HUDEP-2 (cell line): ENCODE results near the gene PUS7.
"Not testable (repeated sequence)": the region's sequence is repeated elsewhere in the genome, so short reads cannot be mapped to it uniquely, and the experiment has no call there.

Source experiments
- DNase-seq, 76 experiments: peaks; one replicate each; lab custom pipeline; 2025; ENCODE audit not compliant: unreplicated experiment in 76 of 76; lab: John Stamatoyannopoulos, UW

PUS7 gene

DNA sequence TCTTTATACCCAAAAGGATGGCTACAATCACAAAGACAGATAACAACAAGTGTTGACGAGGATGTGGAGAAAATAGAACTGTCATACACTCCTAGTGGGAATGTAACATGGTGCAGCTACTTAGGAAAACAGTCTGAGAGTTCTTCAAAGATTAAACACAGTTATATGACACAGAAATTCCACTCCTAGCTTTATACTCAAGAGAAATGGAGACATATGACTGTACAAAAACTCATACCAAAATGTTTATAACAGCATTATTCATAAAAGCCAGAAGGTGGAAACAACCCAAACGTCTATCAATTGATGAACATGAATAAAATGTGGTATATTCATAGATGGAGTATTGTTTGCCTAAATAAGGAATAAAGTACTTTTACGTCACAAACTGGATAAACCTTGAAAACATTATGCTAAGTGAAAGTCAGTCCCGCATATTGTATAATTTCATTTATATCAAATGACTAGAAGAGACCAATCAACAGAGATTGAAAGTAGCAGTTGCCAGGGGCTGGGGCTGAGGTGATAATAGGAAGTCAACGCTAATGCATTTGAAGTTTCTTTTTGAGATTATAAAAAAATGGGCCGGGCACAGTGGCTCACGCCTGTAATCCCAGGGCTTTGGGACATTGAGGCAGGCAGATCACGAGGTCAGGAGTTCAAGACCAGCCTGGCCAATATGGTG, 71.8 kb downstream of the PUS7 start:
- DNase-seq, result no peak

DNA sequence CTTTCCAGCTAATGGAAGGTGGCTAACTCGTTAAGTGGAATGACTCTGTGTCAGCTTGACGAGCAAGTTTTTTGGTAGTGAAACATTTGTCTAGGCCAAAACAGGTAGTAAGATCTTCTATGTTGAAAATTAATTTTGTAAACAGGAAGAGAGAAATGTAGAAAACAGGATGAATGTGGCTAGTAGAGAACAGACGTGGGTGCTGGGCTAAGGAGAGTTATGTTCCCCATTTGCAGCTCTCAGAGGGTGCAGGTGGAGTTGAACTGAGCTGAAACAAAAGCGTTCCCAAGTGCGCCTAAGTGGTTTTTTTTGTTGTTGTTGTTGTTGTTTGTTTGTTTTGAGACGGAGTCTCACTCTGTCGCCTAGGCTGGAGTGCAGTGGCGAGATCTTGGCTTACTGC, 73.9 kb downstream of the PUS7 start:
- DNase-seq, result no peak

DNA sequence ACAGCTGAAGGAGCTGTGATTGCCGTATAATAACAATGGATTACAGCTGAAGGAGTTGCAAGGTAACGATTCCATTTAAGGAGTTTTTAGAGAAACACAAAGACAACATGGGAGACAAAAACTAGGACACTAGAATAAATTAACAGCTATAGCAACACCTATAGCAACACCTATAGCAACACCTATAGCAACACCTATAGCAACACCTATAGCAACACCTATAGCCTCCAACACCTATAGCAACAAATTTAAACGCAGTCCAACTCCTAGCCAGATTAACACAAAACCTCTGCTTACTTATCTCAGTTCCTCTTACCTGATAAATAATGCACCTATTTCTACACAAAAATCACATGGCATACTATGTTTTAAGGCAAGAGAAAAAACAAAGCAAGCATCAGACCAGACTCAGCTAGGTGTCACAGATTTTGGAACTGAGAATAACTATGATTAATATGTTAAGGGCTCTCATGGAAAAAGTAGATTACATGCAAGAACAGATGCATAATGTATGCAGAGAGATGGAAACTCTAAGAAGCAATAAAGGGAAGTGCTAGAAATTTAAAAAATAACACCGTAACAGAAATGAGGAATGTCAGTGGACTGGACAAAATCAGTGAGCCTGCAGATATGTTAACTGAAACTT, 77.6 kb downstream of the PUS7 start:
- DNase-seq, result no peak

DNA sequence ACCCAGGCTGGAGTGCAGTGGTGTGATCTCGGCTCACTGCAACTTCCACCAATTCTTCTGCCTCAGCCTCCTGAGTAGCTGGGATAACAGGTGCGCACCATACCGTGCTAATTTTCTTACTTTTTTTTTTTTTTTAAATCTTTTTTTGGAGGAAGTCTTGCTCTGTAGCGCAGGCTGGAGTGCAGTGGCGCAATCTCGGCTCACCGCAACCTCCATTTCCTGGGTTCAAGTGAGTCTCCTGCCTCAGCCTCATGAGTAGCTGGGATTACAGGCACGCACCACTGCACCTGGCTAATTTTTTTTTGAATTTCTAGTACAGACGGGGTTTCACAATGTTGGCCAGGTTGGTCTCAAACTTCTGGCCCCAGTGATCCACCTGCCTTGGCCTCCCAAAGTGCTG, 79.9 kb downstream of the PUS7 start:
- not testable (repeated sequence) for DNase-seq

DNA sequence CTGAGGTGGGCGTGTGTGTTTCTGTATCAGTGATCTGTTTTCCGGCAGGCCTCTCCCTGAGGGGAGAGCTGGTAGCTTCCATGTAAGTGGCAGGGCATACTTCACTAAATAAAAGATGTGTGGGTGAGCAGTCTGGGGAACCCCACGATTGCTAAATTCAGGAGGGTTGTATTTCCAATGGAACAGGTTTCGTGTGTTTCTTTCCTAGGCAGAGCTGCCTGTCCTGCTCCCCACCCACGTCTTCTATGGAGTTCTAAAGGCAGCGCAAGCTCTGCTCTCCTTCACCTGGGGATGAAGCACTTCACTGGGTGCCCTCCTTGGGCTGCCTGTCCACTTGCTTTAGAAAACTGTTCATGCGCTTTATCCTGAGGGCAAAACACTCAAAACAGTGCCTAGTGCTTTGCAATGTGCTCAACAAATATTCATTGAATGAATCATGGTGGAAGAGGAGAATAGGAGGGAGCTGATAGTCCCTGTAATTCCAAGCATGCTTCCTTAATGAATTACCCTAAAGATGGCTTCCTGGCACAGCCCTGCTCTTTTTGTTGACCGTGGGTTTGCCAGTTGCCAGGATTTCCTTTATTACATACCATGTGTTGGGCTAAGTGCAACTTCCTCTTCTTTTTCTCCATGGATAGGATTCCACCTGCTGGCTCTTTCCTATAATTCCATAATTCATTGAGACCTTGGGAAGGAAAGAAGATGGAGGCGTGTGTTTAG, 82.7 kb downstream of the PUS7 start:
- no peak for DNase-seq

DNA sequence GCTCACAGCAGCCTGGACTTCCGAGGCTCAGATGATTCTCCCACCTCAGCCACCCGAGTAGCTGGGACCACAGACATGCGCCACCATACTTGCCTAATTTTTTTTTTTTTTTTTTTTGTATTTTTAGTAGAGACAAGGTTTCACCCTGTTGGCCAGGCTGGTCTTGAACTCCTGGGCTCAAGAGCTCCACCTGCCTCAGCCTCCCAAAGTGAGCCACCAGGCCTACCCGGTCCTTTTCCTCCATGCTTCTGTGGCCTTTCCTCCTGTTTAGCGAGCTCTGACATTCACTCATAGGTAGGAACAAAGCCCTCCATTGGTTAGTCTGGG, 83.3 kb downstream of the PUS7 start:
- DNase-seq, result no peak

DNA sequence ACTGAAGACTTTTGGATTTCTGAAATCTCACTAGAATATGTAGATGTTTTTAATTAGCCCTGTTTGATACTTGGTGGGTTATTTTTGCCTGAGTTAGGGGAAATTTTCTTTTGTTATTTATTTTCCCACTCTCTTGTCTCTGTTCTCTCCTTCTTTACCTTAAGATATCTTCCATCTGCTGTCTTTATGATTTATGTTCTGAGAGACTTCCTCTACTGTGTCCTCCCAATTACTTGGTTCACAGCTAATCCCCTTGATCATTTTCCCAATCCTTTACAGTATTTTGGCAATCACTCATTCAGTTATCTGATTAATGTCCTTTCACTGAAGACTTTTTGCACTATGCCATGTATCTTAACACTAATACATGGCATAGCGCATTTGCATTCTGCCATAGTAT, 83.8 kb downstream of the PUS7 start:
- DNase-seq, result no peak

DNA sequence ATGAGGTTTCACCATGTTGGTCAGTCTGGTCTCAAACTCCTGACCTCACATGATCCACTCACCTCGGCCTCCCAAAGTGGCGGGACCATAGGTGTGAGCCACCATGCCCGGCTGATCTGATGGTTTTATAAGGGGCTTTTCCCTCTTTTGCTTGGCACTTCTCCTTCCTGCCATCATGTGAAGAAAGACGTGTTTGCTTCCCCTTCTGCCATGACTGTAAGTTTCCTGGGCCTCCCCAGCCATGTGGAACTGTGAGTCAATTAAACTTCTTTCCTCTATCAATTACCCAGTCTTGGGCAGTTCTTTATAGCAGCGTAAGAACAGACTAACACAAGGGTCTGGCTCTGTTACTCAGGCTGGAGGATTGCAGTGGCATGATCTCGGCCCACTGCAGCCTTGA, 84.7 kb downstream of the PUS7 start:
- not testable (repeated sequence) for DNase-seq

DNA sequence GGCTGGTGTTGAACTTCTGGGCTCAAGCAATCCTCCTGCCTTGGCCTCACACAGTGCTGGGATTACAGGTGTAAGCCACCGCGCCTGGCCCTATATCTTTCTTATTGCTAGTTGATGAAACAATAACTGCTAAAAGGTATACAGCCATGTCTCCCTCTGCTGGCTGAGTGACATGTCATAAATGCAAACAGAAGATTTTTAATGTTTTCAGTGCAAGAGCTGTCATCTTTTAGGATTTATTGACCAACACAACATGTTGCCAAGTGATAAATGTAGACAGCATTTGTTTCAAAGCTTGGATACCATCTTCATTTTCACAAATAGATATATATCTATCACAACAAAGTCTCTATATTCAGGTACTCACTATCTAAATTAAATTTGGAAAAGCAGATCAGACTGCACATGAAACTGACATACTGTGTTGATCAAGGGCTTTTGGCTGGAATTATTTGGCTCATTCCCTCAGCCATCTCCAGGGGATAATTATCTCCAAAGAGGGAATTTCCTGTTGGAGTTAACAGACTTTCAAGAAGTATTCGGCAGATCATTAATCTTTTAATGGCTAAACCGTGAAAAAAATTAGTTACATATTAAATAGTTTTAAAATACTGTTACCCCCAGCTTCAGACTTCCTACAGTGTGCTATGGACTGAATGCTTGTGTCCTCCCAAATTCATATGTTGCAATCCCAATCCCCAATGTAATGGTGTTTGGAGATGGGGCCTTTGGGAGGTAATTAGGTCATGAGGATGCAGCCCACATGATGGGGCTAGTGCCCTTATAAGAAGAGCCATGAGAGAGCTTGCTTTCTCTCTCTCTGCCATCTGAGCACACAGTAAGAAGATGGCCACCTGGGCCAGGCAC, 92.1 kb downstream of the PUS7 start:
- peak in 30 of 76 experiments; percentile 1 to 56 (median 13) for DNase-seq

DNA sequence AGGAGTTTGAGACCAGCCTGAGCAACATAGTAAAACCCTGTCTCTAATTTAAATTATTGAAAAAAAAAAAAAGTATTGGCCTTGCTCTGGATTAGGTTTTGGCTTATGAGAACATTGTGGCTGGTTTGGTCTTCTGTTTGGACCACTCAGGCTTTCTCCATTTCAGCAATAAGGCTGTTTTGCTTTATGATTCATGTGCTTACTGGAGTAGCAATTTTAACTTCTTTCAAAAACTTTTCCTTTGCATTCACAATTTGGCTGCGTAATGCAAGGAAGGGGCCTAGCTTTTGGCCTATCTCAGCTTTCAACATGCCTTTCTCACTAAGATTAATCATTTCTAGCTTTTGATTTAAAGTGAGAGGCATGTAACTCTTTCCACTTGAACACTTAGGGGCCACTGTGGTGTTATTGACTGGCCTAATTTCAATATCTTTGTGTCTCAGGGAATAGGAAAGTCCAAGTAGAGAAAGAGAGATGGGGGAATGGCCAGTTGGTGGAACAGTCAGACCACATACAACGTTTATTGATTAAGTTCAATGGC, 95.4 kb downstream of the PUS7 start:
- DNase-seq, result no peak

DNA sequence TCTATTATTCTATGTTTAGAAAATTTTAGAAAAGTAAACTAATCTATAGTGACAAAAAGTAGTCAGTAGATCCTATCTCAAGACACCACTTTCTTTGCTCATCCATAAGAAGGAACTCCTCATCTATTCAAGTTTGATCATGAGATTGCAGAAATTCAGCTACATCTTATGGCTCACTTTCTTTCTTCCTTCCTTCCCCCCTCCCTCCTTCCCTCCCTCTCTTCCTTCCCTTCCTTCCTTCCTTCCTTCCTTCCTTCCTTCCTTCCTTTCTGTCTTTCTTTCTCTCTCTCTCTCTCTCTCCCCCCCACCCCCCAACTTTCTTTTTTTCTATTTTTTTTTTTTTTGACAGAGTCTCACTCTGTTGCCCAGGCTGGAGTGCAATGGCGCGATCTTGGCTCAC, 98.1 kb downstream of the PUS7 start:
- no peak for DNase-seq

DNA sequence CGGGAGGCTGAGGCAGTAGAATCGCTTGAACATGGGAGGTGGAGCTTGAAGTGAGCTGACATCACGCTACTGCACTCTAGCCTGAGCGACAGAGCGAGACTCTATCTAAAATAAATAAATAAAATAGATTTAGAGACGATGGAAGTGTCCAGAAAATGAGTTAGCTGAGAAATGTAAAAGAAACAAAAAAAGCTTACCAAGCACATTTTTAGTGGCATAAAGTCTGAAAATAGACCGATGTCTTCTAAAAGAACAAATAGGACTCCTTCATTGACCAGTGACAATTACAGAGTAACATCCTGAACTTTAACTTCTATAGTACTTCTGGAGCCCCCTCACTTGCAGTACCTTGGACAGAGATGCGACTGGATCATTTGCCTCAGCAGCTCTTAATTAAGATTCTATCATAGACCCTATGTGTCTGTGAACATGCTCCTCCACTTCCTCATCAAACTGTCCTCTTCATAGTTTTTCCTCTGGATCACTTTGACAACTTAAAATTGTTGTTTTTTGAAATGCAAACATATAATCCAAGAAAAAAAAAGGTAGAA, 108.1 kb downstream of the PUS7 start:
- DNase-seq, result peak in 1 of 76 experiments; percentile 3

DNA sequence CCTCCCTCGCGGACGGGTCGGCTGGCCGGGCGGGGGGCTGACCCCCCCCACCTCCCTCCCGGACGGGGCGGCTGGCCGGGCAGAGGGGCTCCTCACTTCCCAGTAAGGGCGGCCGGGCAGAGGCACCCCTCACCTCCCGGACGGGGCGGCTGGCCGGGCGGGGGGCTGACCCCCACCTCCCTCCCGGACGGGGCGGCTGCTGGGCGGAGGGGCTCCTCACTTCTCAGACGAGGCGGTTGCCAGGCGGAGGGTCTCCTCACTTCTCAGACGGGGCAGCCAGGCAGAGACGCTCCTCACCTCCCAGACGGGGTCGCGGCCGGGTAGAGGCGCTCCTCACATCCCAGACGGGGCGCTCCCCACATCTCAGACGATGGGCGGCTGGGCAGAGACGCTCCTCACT, 111.3 kb downstream of the PUS7 start:
- not testable (repeated sequence) for DNase-seq

DNA sequence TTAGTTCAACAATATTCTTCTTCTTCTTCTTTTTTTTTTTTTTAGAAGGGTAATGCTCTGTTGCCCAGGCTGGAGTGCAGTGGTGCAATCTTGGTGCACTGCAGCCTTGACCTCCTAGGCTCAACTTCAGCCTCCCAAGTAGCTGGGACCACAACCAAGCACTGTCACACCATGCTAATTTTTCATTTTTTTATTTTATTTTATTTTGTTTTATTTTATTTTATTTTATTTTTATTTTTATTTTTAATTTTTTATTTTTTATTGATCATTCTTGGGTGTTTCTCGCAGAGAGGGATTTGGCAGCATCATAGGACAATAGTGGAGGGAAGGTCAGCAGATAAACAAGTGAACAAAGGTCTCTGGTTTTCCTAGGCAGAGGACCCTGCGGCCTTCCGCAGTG, 112.3 kb downstream of the PUS7 start:
- DNase-seq, result not testable (repeated sequence)

DNA sequence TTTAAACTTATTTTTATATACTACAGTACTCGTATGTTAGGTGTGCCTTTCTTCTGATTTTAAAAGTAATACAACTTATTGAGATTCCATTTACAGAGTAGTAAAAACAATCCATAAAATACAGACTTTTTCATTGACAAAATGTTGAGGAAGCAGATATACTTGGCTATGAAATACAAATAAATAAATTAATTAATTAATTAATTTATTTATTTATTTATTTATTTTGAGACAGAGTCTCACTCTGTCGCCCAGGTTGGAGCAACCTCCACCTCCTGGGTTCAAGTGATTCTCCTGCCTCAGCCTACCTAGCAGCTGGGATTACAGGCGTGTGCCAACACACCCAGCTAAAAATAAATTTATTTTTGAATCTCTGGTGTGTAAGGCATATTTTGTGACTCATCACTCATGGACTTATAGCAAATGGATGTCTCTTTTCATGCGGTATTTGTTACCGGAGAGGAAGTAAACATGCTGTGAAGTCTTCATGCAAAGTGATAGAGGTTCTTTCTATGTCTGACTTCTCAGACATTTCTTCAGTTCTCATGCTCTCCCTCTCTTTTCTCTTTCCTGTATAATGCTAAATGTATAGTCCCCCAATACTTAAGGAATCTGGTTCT, 113.2 kb downstream of the PUS7 start:
- no peak for DNase-seq
